SK-N-SH (cell line): ENCODE measurements around the gene FZR1. TPM values are rescaled to one million over a fixed set of nuclear protein-coding genes. Genes with fewer than 3 reads are reported as not detected.

ENCODE experiments used
- CTCF ChIA-PET: fragments of 300-600, 350-600 bp; formaldehyde crosslinking; extraction: SDS; loops from one replicate; lab custom pipeline; 2021; lab: Yijun Ruan, JAX
- POLR2A ChIA-PET: fragments of 350-600 bp; sonication (Branson Sonifier 250); formaldehyde crosslinking; extraction: SDS; loops from one replicate; lab custom pipeline; 2020; ENCODE audit warnings: antibody characterized with exemption, inconsistent platforms; lab: Yijun Ruan, JAX
- DNase-seq: peaks from one replicate; pipeline ENCODE4 v3.0.0; 2012
- H2AFZ ChIP-seq: fragments of 200-600 bp; sonication (generic); 2 replicates; pipeline ENCODE4 v1.8.1; 2016; ENCODE audit warnings: antibody characterized with exemption, mild to moderate bottlenecking, low read depth
- H3F3A ChIP-seq: fragments of 200-600 bp; sonication (generic); replicated peaks from 2 replicates; pipeline ENCODE3; 2016; ENCODE audit warnings: antibody characterized with exemption, mild to moderate bottlenecking; ENCODE audit not compliant: insufficient read depth
- H3K27ac ChIP-seq, 2 experiments: fragments of 200-500 bp in 1 of 2; fragments of 200-600 bp in 1 of 2; sonication (Bioruptor generic) in 1 of 2; sonication (generic), shearing (Covaris generic) in 1 of 2; 2 replicates each; pipeline versions ENCODE4 v1.5.1 to v1.6.1; 2014 to 2016; ENCODE audit warnings: low read depth in 2 of 2, inconsistent platforms in 1 of 2, low read length in 1 of 2, mild to moderate bottlenecking in 1 of 2, mixed read lengths in 1 of 2
- H3K27me3 ChIP-seq: fragments of 200-600 bp; sonication (generic), shearing (Covaris generic); 2 replicates; pipeline ENCODE4 v1.6.1; 2016; ENCODE audit warnings: mixed run types; ENCODE audit not compliant: insufficient read depth
- H3K36me3 ChIP-seq, 2 experiments: fragments of 200-500 bp in 1 of 2; fragments of 200-600 bp in 1 of 2; sonication (Bioruptor generic) in 1 of 2; sonication (generic) in 1 of 2; replicated peaks in 1 of 2; 2 replicates each; pipeline versions ENCODE3 to v1.5.1; 2014 to 2016; ENCODE audit warnings: low read length in 1 of 2, mild to moderate bottlenecking in 1 of 2; ENCODE audit not compliant: insufficient read depth in 2 of 2, control insufficient read depth in 1 of 2
- H3K4me1 ChIP-seq, 2 experiments: fragments of 200-500 bp in 1 of 2; fragments of 200-600 bp in 1 of 2; sonication (Bioruptor generic) in 1 of 2; sonication (generic), shearing (Covaris generic) in 1 of 2; 2 replicates each; pipeline versions ENCODE4 v1.5.1 to v1.6.1; 2014 to 2016; ENCODE audit warnings: low read depth in 1 of 2, low read length in 1 of 2, mixed run types in 1 of 2; ENCODE audit not compliant: insufficient read depth in 2 of 2, control insufficient read depth in 1 of 2
- H3K4me2 ChIP-seq: fragments of 200-600 bp; sonication (generic), shearing (Covaris generic); 2 replicates; pipeline ENCODE4 v1.6.1; 2017; ENCODE audit warnings: mixed run types
- H3K4me3 ChIP-seq, 2 experiments: fragments of 200-500 bp in 1 of 2; fragments of 200-600 bp in 1 of 2; sonication (Bioruptor generic) in 1 of 2; sonication (generic), shearing (Covaris generic) in 1 of 2; 2 replicates each; pipeline versions ENCODE4 v1.5.1 to v1.8.1; 2014 to 2016; ENCODE audit warnings: low read depth in 2 of 2, inconsistent platforms in 1 of 2, low read length in 1 of 2, mild to moderate bottlenecking in 1 of 2, mixed read lengths in 1 of 2, moderate library complexity in 1 of 2
- H3K79me2 ChIP-seq: fragments of 200-600 bp; sonication (generic); 2 replicates; pipeline ENCODE4 v1.8.1; 2017; ENCODE audit warnings: mild to moderate bottlenecking; ENCODE audit not compliant: insufficient read depth
- H3K9ac ChIP-seq: fragments of 200-600 bp; sonication (generic); 2 replicates; pipeline ENCODE4 v1.6.1; 2017; ENCODE audit warnings: mixed run types
- H3K9me2 ChIP-seq: fragments of 200-600 bp; sonication (generic); 2 replicates; pipeline ENCODE4 v1.6.1; 2017; ENCODE audit warnings: mixed run types
- H3K9me3 ChIP-seq: fragments of 200-600 bp; sonication (generic); 2 replicates; pipeline ENCODE4 v1.6.1; 2017; ENCODE audit warnings: mixed run types, mild to moderate bottlenecking, moderate library complexity
- H4K20me1 ChIP-seq: fragments of 200-600 bp; sonication (generic); 2 replicates; pipeline ENCODE4 v1.6.1; 2017; ENCODE audit warnings: mild to moderate bottlenecking, mixed run types; ENCODE audit not compliant: insufficient read depth
- CHD2 ChIP-seq: fragments of 150-350 bp; IDR thresholded peaks from 2 replicates; pipeline ENCODE4 v1.6.1; 2018; ENCODE audit warnings: low read length; ENCODE audit not compliant: partially characterized antibody
- EP300 ChIP-seq, 2 experiments: IDR thresholded peaks; 2 replicates each; pipeline versions ENCODE4 v1.4.0 to v1.6.1; 2012; ENCODE audit warnings: borderline replicate concordance in 1 of 2, low read depth in 1 of 2, low read length in 1 of 2
- EZH2phosphoT487 ChIP-seq: fragments of 200-600 bp; sonication (generic); IDR thresholded peaks from 2 replicates; pipeline ENCODE4 v1.6.1; 2017; ENCODE audit warnings: low read depth, mixed run types, mild to moderate bottlenecking, antibody characterized with exemption, moderate library complexity, borderline replicate concordance
- GABPA ChIP-seq: IDR thresholded peaks from 2 replicates; pipeline ENCODE4 v1.4.0; 2012; ENCODE audit warnings: low read depth, mild to moderate bottlenecking
- MEF2A ChIP-seq: IDR thresholded peaks from 2 replicates; pipeline ENCODE4 v1.4.0; 2012; ENCODE audit warnings: low read depth, borderline replicate concordance
- MXI1 ChIP-seq: IDR thresholded peaks from 2 replicates; pipeline ENCODE4 v1.6.1; 2012; ENCODE audit warnings: mild to moderate bottlenecking, low read depth, low read length, improper control_type of control experiment
- NFIC ChIP-seq: IDR thresholded peaks from 2 replicates; pipeline ENCODE4 v1.4.0; 2012; ENCODE audit warnings: borderline replicate concordance
- POLR2AphosphoS5 ChIP-seq: IDR thresholded peaks from 2 replicates; pipeline ENCODE4 v1.6.1; 2012; ENCODE audit warnings: low read depth, low read length
- RAD21 ChIP-seq: IDR thresholded peaks from 2 replicates; pipeline ENCODE4 v1.6.1; 2012; ENCODE audit warnings: mild to moderate bottlenecking, low read length
- RFX5 ChIP-seq: IDR thresholded peaks from 2 replicates; pipeline ENCODE4 v1.6.1; 2012; ENCODE audit warnings: mild to moderate bottlenecking, improper control_type of control experiment, low read length
- RXRA ChIP-seq: IDR thresholded peaks from 2 replicates; pipeline ENCODE4 v1.4.0; 2012; ENCODE audit warnings: low read depth, mild to moderate bottlenecking, borderline replicate concordance
- TAF1 ChIP-seq: IDR thresholded peaks from 2 replicates; pipeline ENCODE4 v1.6.1; 2012; ENCODE audit warnings: low read depth, mild to moderate bottlenecking, low read length, moderate library complexity, borderline replicate concordance
- TEAD4 ChIP-seq: IDR thresholded peaks from 2 replicates; pipeline ENCODE4 v1.4.0; 2012; ENCODE audit warnings: mild to moderate bottlenecking, borderline replicate concordance; ENCODE audit not compliant: insufficient read depth
- WGBS: methylation state at CpG from one replicate; pipeline ENCODE4 v1.1.6; 2017; ENCODE audit warnings: low lambda C conversion rate; 5-methylcytosine and 5-hydroxymethylcytosine counted together
- polyA plus RNA-seq, 3 experiments: library from polyadenylated mRNA; depleted of rRNA; stranded (reverse); fragments of >200 nt; gene quantifications; 2 replicates each; pipeline ENCODE4 v1.2.3, GENCODE V29; 2012
- TF ChIP-seq, protein P1 (sequence below): fragments of 150-350 bp; IDR thresholded peaks from 2 replicates; pipeline ENCODE4 v1.6.1; 2017; ENCODE audit warnings: antibody characterized with exemption, low read length, low read depth, borderline replicate concordance

FZR1 gene
- polyA plus RNA-seq, 1 of the 3 experiments (the other 2 are of a cell fraction) = 36.3 TPM

DNA sequence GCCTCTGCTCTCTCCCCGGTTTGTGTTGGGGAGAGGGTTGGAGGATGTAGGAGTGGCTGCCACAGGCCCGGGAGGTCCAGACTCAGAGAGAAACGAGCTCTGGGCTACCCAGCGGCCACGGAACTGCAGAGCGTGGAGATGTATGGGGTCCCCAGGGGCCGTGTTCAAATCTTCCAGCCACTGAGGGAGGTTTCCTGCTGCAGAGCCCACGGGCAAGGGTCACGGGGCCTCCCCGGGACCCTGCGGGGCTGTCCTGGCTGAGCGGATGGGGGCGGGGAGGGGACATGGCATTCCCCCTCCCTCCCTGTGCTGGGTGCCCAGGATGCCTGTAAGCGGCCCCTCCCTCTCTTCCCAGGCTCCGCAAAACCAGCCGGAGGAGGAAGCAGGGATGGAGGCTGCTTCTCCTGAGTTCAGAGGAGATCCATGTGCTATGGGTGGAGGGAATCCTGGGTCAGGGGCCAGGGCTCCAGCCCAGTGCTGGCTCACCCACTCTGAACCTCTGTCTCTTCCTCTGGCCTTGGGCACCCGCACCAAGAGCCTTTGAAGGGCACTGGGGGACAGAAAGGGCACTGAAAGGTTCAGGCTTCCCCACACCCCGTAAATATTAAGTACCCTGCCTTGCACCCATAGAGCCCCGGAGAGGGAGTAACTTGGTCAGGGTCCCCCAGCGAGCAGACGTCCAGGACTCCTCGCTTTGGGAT is 48.4 kb upstream of the FZR1 start:
- Histone ChIP-seq H3K79me2 (peaks cover 30% of the 10 kb centered on the region; the same call in 1 of the 2 replicates), H3K36me3 (peaks cover 17 to 34% of the 10 kb centered on the region in 2 experiments), H4K20me1 (peaks cover 26% of the 10 kb centered on the region), H3K4me3 (no peak overlapping the region), H3K27ac (peak overlapping the region; percentile 67 to 95; a peak in 3 of 4 replicates)
- CTCF ChIA-PET = interaction anchor here (2.5 kb wide), 1 partner anchor 16 kb away, joined by 7 read pairs; no protein-coding TSS in a partner anchor
- TF ChIP-seq TAF1 = no peak
- TF ChIP-seq, all 33 proteins: peak for 0
- no peaks in the 10 kb centered on the region for H3K9me3 ChIP-seq
- peaks cover 6% of the 10 kb centered on the region for H3F3A ChIP-seq
- H3K9me2 ChIP-seq = no peaks in the 10 kb centered on the region
- no peak overlapping the region for H3K4me2 ChIP-seq
- WGBS = 82% methylated on average over 14 of the region's 22 CpGs
- H3K27me3 ChIP-seq = no peaks in the 10 kb centered on the region
- no peak overlapping the region for H2AFZ ChIP-seq
- DNase-seq = no peak
- POLR2A ChIA-PET = no interaction called here
- H3K9ac ChIP-seq = no peak overlapping the region
- peaks cover 8 to 32% of the 10 kb centered on the region in 2 experiments; a peak in 2 of 4 replicates for H3K4me1 ChIP-seq

DNA sequence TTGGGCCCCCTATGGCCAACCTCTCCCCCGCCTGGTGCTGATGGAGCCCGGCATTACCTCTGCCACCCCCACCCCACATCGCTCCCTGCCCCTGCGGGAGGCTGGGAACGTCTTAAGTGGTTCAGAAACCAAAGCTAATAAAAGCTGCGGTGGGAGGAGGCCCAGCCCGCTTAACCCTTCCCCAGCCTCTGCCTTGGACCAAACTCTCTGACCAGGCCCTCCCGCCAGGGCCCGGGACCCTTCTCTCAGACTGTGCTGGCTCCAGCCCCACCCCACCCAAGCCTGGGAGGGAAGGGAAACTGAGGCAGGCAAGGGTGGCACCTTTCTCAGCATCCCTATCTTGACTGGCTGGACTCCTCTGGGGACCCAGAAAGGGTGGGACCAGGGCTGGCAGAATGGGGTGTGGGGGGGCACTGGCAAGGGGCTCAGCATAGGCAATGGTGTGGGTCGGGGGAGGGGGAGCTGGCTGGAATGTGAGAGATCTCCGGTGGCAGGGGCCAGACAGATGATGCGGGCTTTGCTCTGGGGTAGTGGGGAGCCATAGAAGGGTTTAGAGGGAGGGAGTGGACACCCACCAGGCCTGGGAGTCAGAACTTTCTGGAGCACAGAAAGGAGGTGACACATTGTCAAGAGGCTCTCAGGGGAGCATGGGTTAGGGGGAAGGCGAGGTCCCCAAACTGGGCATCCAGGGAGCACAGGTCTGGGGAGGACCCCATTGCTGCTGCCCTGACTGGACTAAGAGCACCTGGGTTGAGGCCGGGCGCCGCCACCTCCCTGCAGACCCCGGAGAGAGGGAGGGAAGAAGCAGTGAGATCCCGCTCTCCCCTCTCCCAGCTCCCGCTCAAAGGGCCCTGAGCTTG is 47.7 kb upstream of the FZR1 start:
- Histone ChIP-seq H3K4me2 (no peak overlapping the region), H3K9ac (no peak overlapping the region), H4K20me1 (peaks cover 26% of the 10 kb centered on the region), H3K36me3 (peaks cover 13 to 33% of the 10 kb centered on the region in 2 experiments), H3F3A (peaks cover 6% of the 10 kb centered on the region), H3K79me2 (peaks cover 27% of the 10 kb centered on the region; the same call in 1 of the 2 replicates), H3K9me2 (no peaks in the 10 kb centered on the region), H3K9me3 (no peaks in the 10 kb centered on the region), H3K27ac (peak overlapping the region; percentile 67 to 95; a peak in 3 of 4 replicates), H3K4me3 (no peak overlapping the region), H3K27me3 (no peaks in the 10 kb centered on the region), H3K4me1 (peaks cover 8 to 32% of the 10 kb centered on the region in 2 experiments; a peak in 2 of 4 replicates), H2AFZ (no peak overlapping the region)
- 73% methylated on average over 7 of the region's 19 CpGs for WGBS
- CTCF ChIA-PET = interaction anchor here (0.6 to 2.8 kb wide), 3 partner anchors 10 to 27 kb away, joined by 3 to 11 read pairs (median 3); no protein-coding TSS in a partner anchor
- DNase-seq = peak; percentile 53
- no peak for TF ChIP-seq TEAD4
- TF ChIP-seq RXRA = no peak
- POLR2A ChIA-PET = interaction anchor here (0.6 to 1.4 kb wide), 2 partner anchors 17 to 82 kb away, joined by 3 read pairs; no protein-coding TSS in a partner anchor

DNA sequence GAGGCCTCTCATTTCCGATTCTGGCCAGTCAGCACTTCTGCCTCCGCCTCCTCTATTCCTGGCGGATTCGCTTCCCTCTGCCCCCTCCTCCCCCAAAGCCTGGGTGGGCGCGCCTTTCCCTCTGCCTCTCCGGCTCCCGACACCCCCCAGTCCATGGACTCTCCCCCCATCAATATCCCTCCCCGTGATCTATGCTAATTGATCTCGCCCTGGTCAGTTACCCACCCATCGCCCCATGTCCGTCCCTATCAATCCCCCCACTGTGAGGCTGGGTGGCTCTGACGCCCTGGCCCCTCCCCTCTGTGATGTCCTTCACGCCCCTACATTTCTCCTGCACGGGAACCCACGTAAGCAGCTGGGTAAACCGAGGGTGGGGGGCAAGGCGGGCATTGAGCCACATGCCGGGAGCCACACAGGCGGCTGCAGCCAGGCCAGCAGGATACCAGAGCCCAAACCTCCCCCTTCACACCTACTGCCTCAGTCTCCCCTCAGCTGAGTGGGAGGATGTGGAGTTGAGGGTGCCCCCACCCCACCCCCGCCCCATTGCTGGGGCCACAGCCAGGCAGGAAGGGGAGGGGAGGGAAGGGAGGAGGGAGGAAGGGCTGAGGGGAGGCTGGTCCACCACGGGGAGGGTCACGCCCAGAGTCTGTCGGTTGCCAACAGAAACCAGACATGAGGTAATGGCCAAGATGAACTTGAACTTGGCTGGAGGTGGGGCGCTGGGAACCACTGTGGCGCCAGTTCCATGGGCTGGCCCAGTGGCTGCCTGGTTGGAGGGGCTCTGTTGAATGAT is 46.8 kb upstream of the FZR1 start:
- WGBS = 54% methylated on average over 17 of the region's 26 CpGs

More for the DNA sequence above, 46.8 kb upstream of the FZR1 start:
- ChIA-PET CTCF (interaction anchor here (0.6 to 2.8 kb wide), 4 partner anchors 11 to 113 kb away, joined by 3 to 11 read pairs (median 3); no protein-coding TSS in a partner anchor), POLR2A (interaction anchor here (0.6 to 1.4 kb wide), 2 partner anchors 17 to 83 kb away, joined by 3 read pairs; no protein-coding TSS in a partner anchor)
- Histone ChIP-seq H3K9ac (peak overlapping the region; percentile 25; the same call in 1 of the 2 replicates), H3K4me3 (no peak overlapping the region), H3K9me2 (no peaks in the 10 kb centered on the region), H3K27me3 (no peaks in the 10 kb centered on the region), H2AFZ (no peak overlapping the region), H3K79me2 (peaks cover 21% of the 10 kb centered on the region; the same call in 1 of the 2 replicates), H3F3A (peaks cover 6% of the 10 kb centered on the region), H3K4me2 (peak overlapping the region; percentile 47; the same call in 1 of the 2 replicates), H3K4me1 (peaks cover 8 to 32% of the 10 kb centered on the region in 2 experiments; a peak in 2 of 4 replicates), H3K9me3 (no peaks in the 10 kb centered on the region), H4K20me1 (peaks cover 26% of the 10 kb centered on the region), H3K36me3 (peaks cover 13 to 29% of the 10 kb centered on the region in 2 experiments), H3K27ac (peak overlapping the region; percentile 67 to 95)
- DNase-seq = peak; percentile 95
- no peak for TF ChIP-seq GABPA
- TF ChIP-seq CHD2 = no peak
- TF ChIP-seq POLR2AphosphoS5 = no peak
- TF ChIP-seq MEF2A = no peak
- no peak for TF ChIP-seq RFX5
- no peak for TF ChIP-seq TAF1
- TF ChIP-seq, protein P1, sequence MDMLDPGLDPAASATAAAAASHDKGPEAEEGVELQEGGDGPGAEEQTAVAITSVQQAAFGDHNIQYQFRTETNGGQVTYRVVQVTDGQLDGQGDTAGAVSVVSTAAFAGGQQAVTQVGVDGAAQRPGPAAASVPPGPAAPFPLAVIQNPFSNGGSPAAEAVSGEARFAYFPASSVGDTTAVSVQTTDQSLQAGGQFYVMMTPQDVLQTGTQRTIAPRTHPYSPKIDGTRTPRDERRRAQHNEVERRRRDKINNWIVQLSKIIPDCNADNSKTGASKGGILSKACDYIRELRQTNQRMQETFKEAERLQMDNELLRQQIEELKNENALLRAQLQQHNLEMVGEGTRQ = no peak
- no peak for TF ChIP-seq EZH2phosphoT487
- peak in 1 of 2 experiments; percentile 33; a peak in 1 of 4 replicates for TF ChIP-seq EP300 (IDR thresholded peaks at IDR 0.05; ENCODE audit: borderline replicate concordance in 1 of 2, low read depth in 1 of 2, low read length in 1 of 2)
- 0 out of 2 replicates have a peak, but pooled peaks have one; percentile 1 for TF ChIP-seq RAD21
- 0 out of 2 replicates have a peak, but pooled peaks have one; percentile 20 for TF ChIP-seq NFIC
- peak; percentile 48; the same call in 1 of the 2 replicates for TF ChIP-seq MXI1
